Measurements from ENCODE around the gene CNPY1.
"Not testable (repeated sequence)": the region's sequence is repeated elsewhere in the genome, so short reads cannot be mapped to it uniquely, and the experiment has no call there.

CNPY1 gene

DNA sequence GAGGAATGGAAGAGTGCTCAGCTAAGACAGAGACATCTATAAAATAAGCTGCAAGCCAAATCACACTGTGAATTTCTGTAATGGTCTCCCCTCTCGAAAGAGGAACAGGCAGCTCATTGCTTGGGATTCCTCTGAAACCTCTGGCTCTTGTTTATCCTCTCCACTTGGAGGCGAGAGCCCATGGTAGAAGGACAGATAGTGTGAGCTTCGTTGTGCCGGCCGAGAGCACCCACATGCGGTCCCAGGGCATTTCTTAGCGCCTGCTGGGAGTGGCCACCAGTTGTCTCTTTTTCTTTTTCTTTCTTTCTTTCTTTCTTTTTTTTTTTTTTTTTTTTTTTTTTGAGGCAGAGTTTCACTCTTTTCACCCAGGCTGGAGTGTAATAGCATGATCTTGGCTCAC is 26.2 kb downstream of the CNPY1 start:
- H3K9me3 Mint-ChIP-seq = peaks cover 7% of the 10 kb centered on the region
- H3K27me3 Mint-ChIP-seq (ENCODE audit: low read depth, poor library complexity) = peaks cover 92% of the 10 kb centered on the region
- TF ChIP-seq CTCF (IDR thresholded peaks at IDR 0.05) = no peak
- H3K27ac Mint-ChIP-seq = no peak overlapping the region
- no peaks in the 10 kb centered on the region for H3K4me1 Mint-ChIP-seq
- no peaks in the 10 kb centered on the region for H3K36me3 Mint-ChIP-seq (ENCODE audit: low read depth)
- no peak for DNase-seq
- H3K4me3 Mint-ChIP-seq = no peak overlapping the region

DNA sequence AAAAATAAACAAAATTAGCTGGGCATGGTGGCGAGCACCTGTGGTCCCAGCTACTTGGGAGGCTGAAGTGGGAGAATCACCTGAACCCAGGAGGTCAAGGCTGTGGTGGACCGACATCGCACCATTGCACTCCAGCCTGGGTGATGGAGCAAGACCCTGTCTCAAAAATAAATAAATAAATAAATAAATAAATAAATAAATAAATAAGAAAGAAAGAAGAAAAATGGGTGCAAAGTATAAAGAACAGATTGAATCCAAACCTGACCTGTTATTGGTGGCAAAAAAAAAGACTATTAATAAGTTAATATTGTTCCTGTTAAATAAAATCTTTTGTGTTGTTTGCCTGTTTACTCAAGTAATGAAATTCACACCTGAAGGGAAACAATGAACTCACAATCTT is 27.0 kb downstream of the CNPY1 start:
- not testable (repeated sequence) for H3K4me1 Mint-ChIP-seq; H3K27ac Mint-ChIP-seq; DNase-seq; H3K36me3 Mint-ChIP-seq (ENCODE audit: low read depth); H3K9me3 Mint-ChIP-seq; H3K4me3 Mint-ChIP-seq
- peaks cover 92% of the 10 kb centered on the region for H3K27me3 Mint-ChIP-seq (ENCODE audit: low read depth, poor library complexity)

DNA sequence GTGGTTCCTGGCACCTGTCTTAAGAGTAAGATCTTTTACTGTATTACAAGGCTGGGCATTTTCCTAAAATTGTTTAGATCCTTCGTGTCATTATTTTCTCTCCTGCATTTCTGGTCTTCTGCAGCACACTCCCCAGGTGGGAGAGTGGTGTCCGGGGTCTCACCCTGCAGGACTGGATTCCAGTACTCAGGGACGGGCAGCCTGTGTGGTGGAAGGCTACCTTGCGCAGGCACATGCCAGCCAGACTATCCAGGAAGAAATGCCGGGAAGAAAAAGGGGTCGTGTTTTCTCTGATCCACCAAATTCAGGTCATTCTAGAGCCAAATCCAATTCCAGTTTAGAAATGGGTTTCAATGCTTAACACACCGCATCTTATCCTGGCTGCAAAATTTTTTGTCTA is 27.7 kb downstream of the CNPY1 start:
- TF ChIP-seq CTCF (IDR thresholded peaks at IDR 0.05) = no peak
- H3K4me3 Mint-ChIP-seq = no peak overlapping the region
- no peak overlapping the region for H3K27ac Mint-ChIP-seq
- peaks cover 92% of the 10 kb centered on the region for H3K27me3 Mint-ChIP-seq (ENCODE audit: low read depth, poor library complexity)
- no peak for DNase-seq
- no peaks in the 10 kb centered on the region for H3K4me1 Mint-ChIP-seq
- H3K9me3 Mint-ChIP-seq = no peaks in the 10 kb centered on the region
- H3K36me3 Mint-ChIP-seq (ENCODE audit: low read depth) = no peaks in the 10 kb centered on the region

GRCh38 chr7:155517969-155518368 is 28.4 kb downstream of the CNPY1 start:
- Mint-ChIP-seq H3K9me3 (no peaks in the 10 kb centered on the region), H3K27ac (no peak overlapping the region), H3K36me3 (ENCODE audit: low read depth) (no peaks in the 10 kb centered on the region), H3K4me3 (no peak overlapping the region), H3K4me1 (no peaks in the 10 kb centered on the region), H3K27me3 (ENCODE audit: low read depth, poor library complexity) (peaks cover 92% of the 10 kb centered on the region)
- TF ChIP-seq CTCF (IDR thresholded peaks at IDR 0.05) = no peak
- DNase-seq = no peak

DNA sequence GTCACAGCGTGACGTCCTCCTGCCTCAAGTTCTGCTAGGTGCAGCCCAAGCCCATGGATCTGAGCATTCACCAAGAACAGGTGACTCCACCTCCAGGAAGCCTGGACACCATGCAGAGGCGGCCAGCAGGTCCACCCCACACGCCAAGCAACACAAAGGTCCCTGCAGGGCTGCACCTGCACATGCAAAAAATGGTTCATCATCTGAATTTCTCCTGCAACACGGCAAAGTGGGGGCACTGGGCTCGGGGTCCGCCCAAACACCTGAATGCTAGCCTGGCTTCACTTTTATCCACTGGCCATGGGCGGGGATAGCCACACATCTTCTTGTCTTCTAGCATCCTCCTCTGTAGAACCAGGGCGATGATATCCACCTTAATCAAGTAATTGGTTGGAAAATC is 28.9 kb downstream of the CNPY1 start:
- DNase-seq = no peak
- peaks cover 92% of the 10 kb centered on the region for H3K27me3 Mint-ChIP-seq (ENCODE audit: low read depth, poor library complexity)
- no peaks in the 10 kb centered on the region for H3K9me3 Mint-ChIP-seq
- no peak for TF ChIP-seq CTCF (IDR thresholded peaks at IDR 0.05)
- H3K4me1 Mint-ChIP-seq = no peaks in the 10 kb centered on the region
- H3K36me3 Mint-ChIP-seq (ENCODE audit: low read depth) = no peaks in the 10 kb centered on the region
- H3K27ac Mint-ChIP-seq = no peak overlapping the region
- H3K4me3 Mint-ChIP-seq = no peak overlapping the region

GRCh38 chr7:155516466-155516865 is 29.9 kb downstream of the CNPY1 start:
- peaks cover 94% of the 10 kb centered on the region for H3K27me3 Mint-ChIP-seq (ENCODE audit: low read depth, poor library complexity)
- no peaks in the 10 kb centered on the region for H3K36me3 Mint-ChIP-seq (ENCODE audit: low read depth)
- H3K27ac Mint-ChIP-seq = no peak overlapping the region

More at GRCh38 chr7:155516466-155516865, 29.9 kb downstream of the CNPY1 start:
- no peak for DNase-seq
- no peak overlapping the region for H3K4me3 Mint-ChIP-seq
- H3K9me3 Mint-ChIP-seq = no peaks in the 10 kb centered on the region
- peaks cover 1% of the 10 kb centered on the region for H3K4me1 Mint-ChIP-seq
- no peak for TF ChIP-seq CTCF (IDR thresholded peaks at IDR 0.05)
